ENCODE results near the gene ADRM1.
A peak's percentile ranks its signal among the peaks of the same experiment; 100 is the strongest.

The ADRM1 gene

DNA sequence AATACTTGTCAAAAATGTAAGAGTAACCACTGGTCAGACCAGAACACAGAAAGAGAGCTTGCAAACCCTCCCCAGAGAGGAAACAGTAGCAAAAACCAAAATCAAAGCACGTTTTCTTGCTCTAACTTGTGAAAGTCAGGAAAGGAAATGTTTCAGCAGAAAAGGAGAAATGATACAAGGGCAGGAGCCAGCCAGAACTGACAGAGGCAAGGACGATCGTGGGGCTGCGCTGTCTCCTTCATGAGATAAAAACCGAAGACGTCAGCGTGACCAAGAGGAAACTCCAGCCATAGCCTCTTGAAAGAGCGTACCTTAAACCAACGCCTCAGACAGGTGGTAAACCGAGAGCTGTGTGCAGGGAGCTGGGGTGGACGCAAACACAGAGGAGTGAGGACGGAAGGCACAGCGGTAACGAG is 36.9 kb downstream of the ADRM1 start:
- no peak for DNase-seq (ENCODE audit: low spot score)

- no peak for DNase-seq (ENCODE audit: low spot score)
Observed at GRCh38 chr20:62342910-62343309, 40.1 kb downstream of the ADRM1 start.

DNA sequence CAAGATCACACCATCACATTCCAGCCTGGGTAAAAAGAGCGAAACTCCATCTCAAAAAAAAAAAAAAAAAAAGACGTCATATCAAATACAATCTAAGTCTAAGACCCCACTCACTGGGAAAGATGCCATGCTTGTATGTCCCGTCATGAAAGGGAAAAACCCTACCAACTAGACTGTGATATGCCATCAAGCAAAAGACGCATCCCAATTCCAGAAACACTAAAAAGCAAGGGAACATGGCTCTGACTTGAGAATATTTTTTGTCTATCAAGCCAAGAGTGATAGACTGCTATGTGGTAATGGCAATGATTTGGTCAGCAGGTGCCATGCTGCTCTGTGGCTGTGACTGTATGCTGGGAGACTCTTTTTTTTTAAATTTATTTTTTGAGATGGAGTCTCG is 41.3 kb downstream of the ADRM1 start:
- DNase-seq (ENCODE audit: low spot score) = no peak

DNA sequence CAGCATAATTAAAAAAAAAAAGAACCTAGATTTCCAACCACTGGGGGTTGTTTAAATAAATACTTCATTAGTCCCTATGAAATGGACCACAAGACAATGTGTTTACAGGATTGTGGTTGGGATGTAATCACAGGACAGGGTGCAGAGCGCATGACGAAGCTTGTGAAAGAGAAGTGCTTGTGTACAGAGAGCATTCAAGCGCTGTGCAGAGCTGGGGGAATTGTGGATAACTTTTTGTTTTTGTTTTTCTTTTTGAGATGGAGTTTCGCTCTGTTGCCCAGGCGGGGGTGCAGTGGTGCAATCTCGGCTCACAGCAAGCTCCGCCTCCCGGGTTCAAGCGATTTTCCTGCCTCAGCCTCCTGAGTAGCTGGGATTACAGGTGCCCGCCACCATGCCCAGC is 42.0 kb downstream of the ADRM1 start:
- DNase-seq (ENCODE audit: low spot score) = no peak

- DNase-seq (ENCODE audit: low spot score) = no peak
Observed at GRCh38 chr20:62345681-62346370, 43.0 kb downstream of the ADRM1 start.

- no peak for DNase-seq (ENCODE audit: low spot score)
Observed at GRCh38 chr20:62346398-62347150, 43.8 kb downstream of the ADRM1 start.

DNA sequence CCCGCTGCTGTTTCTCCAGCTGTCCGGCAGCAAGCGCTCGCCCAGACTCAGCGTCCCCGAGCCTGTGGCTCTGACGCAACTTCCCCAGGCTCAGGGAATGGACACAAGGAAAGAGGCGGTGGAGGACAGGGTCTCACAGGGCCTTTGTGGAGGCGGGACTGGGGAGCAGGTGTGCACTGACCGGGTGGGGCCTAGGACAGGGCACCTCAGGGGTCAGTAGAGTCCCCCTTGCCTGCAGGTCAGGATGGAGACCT is 44.3 kb downstream of the ADRM1 start:
- no peak for DNase-seq (ENCODE audit: low spot score)

GRCh38 chr20:62347445-62347844 is 44.6 kb downstream of the ADRM1 start:
- no peak for DNase-seq (ENCODE audit: low spot score)

- no peak for DNase-seq (ENCODE audit: low spot score)
Observed at GRCh38 chr20:62348604-62349003, 45.8 kb downstream of the ADRM1 start.

- no peak for DNase-seq (ENCODE audit: low spot score)
Observed at GRCh38 chr20:62349556-62350097, 46.8 kb downstream of the ADRM1 start.

GRCh38 chr20:62350098-62350628 is 47.4 kb downstream of the ADRM1 start:
- DNase-seq (ENCODE audit: low spot score) = peak; percentile 69

- DNase-seq (ENCODE audit: low spot score) = no peak
Observed at GRCh38 chr20:62350629-62351422, 48.0 kb downstream of the ADRM1 start.

DNA sequence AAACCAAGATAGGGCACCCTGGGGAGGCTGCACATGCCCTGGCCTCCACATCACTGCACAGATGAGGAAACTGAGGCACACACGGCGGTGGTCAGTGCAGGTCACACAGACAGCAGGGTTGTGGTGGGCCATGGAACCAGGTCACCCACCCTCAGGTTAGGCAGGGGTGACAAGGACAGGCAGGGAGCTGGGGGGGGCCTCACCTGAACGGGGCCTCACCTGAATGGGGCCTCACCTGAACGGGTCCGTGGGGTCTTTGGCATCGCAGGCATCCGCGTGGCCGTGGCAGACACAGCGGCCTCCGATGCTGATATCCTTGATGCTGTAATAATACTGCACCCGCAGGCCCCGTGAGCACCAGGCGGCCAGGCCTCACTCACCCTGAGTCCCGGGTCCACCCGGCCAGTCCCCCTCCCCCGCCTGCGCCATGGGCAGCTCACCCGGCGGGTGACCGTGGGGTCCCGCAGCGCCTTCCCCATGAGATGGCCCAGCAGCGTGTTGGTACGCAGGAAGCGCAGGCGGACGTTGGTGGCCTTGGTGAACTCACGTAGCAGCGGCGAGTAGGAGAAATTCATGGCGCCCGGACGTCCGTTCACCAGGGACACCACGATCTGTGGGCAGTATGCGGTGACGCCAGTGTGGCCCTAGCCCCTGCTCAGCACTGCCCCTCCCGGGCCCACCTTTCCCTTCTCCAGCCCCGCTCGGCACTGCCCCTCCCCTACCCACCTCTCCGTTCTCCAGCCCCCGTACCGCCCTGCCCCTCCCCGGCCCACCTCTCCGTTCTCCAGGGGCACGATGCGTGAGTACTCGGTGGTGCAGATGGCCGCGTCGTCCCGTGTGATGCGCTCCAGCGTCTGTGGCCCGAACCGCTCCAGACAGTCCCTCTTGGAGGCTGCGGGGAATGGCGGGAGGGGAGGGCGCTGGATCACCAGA is 48.9 kb downstream of the ADRM1 start:
- no peak for DNase-seq (ENCODE audit: low spot score)

DNA sequence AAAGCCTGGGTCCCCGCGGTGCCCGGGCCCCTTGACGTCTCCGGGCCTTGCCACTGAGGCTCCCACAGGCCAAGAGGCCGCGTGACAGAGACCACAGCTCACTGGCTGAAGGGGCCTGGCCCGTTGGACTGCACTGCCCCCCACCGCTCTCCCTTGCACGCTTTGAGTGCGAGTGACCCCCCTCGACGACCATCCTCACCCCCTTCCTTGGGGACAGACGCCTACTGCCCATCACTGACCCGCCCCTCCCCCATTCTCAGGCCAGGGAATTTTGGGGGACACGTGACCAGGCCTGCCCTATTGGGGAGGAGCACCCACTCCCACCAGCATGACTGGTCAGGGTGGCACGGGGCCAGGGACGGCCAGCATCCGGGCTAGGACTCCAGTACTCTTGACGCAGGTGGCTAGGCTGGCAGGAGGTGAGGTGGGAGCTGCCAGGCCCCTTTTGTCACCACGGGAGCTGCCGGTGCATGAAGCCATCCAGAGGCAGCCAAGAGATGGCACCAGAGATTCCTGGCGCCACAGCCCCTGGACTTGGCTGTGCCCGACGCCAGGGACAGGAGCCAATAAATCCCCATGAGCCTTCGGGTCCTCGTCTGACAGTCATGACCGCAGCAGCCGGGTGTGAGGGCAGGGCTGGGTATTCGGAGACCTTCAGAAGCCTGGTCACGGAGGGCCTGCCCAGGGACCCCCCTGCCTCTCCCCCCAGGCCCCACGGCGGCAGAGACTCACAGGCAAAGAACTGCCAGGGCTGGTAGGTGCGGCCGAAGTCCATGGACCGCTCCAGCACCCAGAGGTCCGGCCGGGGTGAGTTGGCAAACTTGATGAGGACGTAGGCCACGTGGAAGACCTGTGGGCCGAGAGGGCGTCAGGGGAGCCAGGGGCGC is 49.8 kb downstream of the ADRM1 start:
- DNase-seq (ENCODE audit: low spot score) = no peak

- DNase-seq (ENCODE audit: low spot score) = no peak
Observed at GRCh38 chr20:62353289-62354030, 50.7 kb downstream of the ADRM1 start.

DNA sequence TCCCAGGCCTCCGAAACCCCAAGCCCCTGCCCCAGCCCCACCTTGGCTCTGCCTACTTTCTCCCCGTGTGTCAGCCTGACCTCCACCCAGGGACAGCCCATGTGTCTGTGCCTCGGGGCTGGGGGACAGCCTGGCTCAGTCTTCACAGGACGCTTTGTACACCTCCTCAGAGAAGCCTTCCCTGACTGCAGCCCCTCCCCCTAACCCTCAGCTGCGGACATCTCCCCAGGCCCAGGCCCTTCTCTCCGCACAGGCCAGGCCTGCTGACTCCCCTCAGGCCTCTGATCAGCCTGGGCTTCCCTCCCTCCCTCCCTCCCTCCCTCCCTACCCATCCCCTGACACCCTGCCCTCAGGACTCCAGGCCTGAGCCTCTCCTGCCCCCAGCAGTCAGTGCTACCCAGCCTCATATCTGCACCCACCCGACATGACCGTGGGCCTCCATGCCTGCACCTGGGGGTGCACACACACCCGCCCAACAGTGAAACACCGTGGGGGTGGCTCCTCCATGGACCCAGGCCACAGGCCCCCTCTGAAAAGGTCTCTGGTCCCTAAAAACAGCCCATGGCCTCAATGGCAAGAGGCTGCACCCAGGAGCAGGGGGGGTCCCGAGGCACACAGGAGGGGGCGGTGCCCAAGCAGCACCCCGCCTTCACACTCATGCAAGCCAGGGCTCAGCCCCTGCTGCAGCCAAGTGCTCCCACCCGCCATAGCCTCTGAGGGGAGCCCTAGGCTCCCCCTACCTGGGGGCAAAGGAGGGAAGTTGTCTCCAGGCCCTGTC is 51.4 kb downstream of the ADRM1 start:
- no peak for DNase-seq (ENCODE audit: low spot score)

- DNase-seq (ENCODE audit: low spot score) = no peak
Observed at GRCh38 chr20:62354811-62355341, 52.1 kb downstream of the ADRM1 start.

- DNase-seq (ENCODE audit: low spot score) = no peak
Observed at GRCh38 chr20:62355516-62355877, 52.7 kb downstream of the ADRM1 start.
